Left ventricle myocardium inferior (tissue), 1 donor: Measurements from ENCODE around the gene SSR3. TPM values are rescaled to one million over a fixed set of nuclear protein-coding genes. Genes with fewer than 3 reads are reported as not detected.

Experiments used
- DNase-seq: peaks from one replicate; pipeline ENCODE4 v3.0.0-alpha.2; 2020
- H3K27ac ChIP-seq: fragments of 200-600 bp; replicated peaks from 2 replicates; pipeline ENCODE4 v1.8.0; 2021
- H3K27me3 ChIP-seq: fragments of 200-600 bp; 2 replicates; pipeline ENCODE4 v1.8.0; 2021; ENCODE audit warnings: low read depth
- H3K36me3 ChIP-seq: fragments of 200-600 bp; 2 replicates; pipeline ENCODE4 v1.8.0; 2021
- H3K4me1 ChIP-seq: fragments of 200-600 bp; 2 replicates; pipeline ENCODE4 v1.8.0; 2021
- H3K4me3 ChIP-seq: fragments of 200-600 bp; 2 replicates; pipeline ENCODE4 v1.8.0; 2021; ENCODE audit warnings: mild to moderate bottlenecking, moderate library complexity
- H3K9me3 ChIP-seq: fragments of 200-600 bp; replicated peaks from 2 replicates; pipeline ENCODE4 v1.8.0; 2021
- intact Hi-C: fragments of 100-400 bp; cut with micrococcal nuclease; formaldehyde crosslinking; loops from one replicate; pipeline ENCODE4 v1.11.0; 2022
- total RNA-seq: library from RNA; stranded (reverse); fragmentation: NEBNext Ultra II Directional; extraction: Animal tissue kit (Norgen Biotek cat#: 25700); gene quantifications from one replicate; pipeline ENCODE4 v1.2.1, GENCODE V29; 2021
- TF ChIP-seq, protein P1 (sequence below): fragments of 200-600 bp; IDR thresholded peaks from 2 replicates; pipeline ENCODE4 v1.8.0; 2021; ENCODE audit warnings: antibody characterized with exemption, mild to moderate bottlenecking, borderline replicate concordance
- donor health status: DM: no; HTN: yes; CAD: no; lungs with severe emphysema.

Gene SSR3
- total RNA-seq, 1 donor from 2014 or later: 208 TPM

DNA sequence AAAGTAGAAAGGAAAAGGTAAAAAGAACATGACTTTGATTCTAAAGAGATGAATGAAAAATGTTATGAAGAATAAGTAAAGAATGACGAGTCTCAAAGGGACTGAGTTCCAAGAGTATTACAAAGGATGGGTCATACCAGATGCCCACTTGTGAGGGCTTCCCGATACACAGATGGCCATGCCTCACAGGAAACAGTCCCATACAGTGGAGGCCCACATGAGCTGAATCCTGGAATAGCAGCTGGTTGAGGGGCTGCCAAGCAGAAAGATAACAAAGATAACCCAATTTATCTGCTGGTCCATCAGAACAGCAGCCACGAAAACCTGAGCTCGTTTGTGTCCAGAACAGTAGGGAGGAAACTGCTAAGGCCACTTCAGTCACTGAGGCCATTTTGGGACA lies 3.7 kb downstream of the SSR3 start:
- Histone ChIP-seq H3K36me3 (peaks cover 55% of the 10 kb centered on the region), H3K9me3 (no peaks in the 10 kb centered on the region), H3K27me3 (no peaks in the 10 kb centered on the region), H3K27ac (peak overlapping the region; percentile 96), H3K4me1 (peaks cover 92% of the 10 kb centered on the region), H3K4me3 (peak overlapping the region; percentile 90)
- no peak for DNase-seq
- TF ChIP-seq, protein P1, sequence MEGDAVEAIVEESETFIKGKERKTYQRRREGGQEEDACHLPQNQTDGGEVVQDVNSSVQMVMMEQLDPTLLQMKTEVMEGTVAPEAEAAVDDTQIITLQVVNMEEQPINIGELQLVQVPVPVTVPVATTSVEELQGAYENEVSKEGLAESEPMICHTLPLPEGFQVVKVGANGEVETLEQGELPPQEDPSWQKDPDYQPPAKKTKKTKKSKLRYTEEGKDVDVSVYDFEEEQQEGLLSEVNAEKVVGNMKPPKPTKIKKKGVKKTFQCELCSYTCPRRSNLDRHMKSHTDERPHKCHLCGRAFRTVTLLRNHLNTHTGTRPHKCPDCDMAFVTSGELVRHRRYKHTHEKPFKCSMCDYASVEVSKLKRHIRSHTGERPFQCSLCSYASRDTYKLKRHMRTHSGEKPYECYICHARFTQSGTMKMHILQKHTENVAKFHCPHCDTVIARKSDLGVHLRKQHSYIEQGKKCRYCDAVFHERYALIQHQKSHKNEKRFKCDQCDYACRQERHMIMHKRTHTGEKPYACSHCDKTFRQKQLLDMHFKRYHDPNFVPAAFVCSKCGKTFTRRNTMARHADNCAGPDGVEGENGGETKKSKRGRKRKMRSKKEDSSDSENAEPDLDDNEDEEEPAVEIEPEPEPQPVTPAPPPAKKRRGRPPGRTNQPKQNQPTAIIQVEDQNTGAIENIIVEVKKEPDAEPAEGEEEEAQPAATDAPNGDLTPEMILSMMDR: no peak
- intact Hi-C loops: loop anchor here (10.0 kb wide), 1 partner anchor 124 kb away; the partner anchor contains the start of gene TIPARP

DNA sequence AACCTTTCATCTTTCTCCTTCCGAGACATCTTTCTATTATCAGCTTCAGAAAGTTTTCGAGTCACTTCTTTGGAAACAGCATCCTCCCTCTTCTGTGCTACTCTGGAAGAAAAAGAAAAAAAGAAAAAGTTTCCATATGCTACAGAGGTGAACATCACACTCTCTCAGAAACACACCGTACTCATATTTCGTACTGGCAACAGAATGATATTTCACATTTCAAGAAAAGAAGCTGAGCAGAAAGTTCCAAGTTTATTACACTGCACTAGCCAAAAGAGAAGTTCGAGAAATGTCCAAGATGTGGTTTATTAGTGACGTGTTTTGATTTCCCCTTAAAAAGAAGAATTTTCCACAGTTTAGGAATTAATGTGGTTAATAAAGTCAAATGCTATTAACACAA lies 6.0 kb downstream of the SSR3 start:
- peaks cover 77% of the 10 kb centered on the region for H3K36me3 ChIP-seq
- peak overlapping the region; percentile 15 for H3K4me3 ChIP-seq
- peak overlapping the region; percentile 96 for H3K27ac ChIP-seq
- peaks cover 100% of the 10 kb centered on the region for H3K4me1 ChIP-seq
- H3K27me3 ChIP-seq: no peaks in the 10 kb centered on the region
- no peak for DNase-seq
- H3K9me3 ChIP-seq: no peaks in the 10 kb centered on the region
- TF ChIP-seq, protein P1: no peak
- intact Hi-C loops: no loop called here

DNA sequence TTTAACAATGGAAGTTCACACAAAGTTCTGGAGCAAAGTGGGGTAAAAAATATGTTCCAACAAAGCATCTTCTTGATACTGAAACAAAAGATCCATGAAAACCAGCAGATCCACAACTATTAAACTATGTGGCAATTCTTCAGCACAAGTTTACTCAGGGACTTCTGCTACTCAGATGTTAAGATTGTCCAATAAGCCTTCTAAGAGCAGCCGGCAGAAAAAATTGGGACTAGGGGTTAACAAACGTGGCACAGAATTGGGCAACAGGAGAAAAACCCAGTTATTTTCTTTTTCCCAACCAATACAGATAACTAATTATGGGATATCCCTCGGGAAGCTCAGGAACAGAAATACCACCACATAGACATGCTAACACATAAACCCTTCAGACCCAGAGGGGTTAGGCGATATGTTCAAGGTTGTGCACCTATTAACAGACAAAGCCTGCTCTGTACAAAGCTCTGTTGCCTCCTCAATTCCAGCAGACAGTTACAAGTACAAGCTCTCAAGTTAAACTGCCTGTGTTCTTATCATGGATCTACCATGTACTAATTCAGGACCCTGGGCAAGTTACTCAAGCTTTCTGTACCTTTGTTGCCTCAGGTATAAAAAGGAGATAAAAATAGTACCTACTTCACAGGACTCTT lies 6.8 kb downstream of the SSR3 start:
- TF ChIP-seq, protein P1: no peak
- H3K27me3 ChIP-seq: no peaks in the 10 kb centered on the region
- peaks cover 84% of the 10 kb centered on the region for H3K36me3 ChIP-seq
- DNase-seq: no peak
- H3K27ac ChIP-seq: peak overlapping the region; percentile 96
- no peaks in the 10 kb centered on the region for H3K9me3 ChIP-seq
- peaks cover 100% of the 10 kb centered on the region for H3K4me1 ChIP-seq
- intact Hi-C loops: no loop called here
- peak overlapping the region; percentile 15 for H3K4me3 ChIP-seq

DNA sequence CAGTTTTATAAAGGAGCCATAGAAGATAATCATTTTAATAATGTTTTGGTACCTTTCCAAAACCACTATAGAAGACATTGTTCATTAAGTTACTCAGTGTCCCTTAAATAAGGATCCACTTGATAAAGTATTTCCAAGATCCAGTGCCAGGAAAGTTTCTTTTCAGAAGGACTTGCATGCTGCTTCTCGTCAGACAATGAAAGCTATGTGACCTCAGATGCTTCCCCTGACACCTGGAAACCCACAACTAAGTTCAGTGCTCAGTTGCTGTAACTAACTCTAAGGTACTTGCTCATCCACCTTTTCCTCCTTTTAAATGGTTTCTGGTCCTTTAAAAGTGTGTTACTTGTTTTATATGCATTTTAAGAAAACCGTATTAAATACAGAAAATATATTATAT lies 7.3 kb downstream of the SSR3 start:
- H3K27ac ChIP-seq: peak overlapping the region; percentile 96
- intact Hi-C loops: no loop called here
- no peak for DNase-seq
- H3K36me3 ChIP-seq: peaks cover 83% of the 10 kb centered on the region
- H3K9me3 ChIP-seq: no peaks in the 10 kb centered on the region
- TF ChIP-seq, protein P1: no peak
- peak overlapping the region; percentile 29 for H3K4me3 ChIP-seq
- H3K27me3 ChIP-seq: no peaks in the 10 kb centered on the region
- peaks cover 100% of the 10 kb centered on the region for H3K4me1 ChIP-seq

DNA sequence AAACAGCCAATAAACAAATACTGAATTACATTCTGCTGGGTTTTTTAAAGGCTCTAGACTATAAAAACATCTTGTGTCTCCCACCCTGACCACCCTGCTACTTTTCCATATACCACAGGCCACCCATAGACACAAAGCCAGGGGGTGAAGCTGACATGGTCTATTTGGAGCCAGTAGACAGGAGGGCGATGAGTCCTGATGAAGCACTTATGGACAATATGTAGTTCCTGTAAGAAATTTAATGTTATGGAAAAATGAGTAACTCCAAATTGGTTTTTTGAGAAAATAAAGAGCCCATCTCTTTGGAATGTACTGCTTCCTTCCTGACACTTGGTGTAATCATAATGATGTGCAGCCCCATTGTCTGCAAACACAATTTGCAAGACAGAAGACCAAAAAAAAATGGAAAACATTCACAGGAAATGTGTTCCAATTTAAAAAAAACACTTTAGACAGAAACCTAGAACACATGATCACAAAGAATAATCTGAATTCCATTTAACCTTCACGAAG lies 11.8 kb downstream of the SSR3 start:
- Histone ChIP-seq H3K27ac (peak overlapping the region; percentile 96), H3K4me3 (peak overlapping the region; percentile 15), H3K36me3 (peaks cover 66% of the 10 kb centered on the region), H3K9me3 (no peaks in the 10 kb centered on the region), H3K4me1 (peaks cover 75% of the 10 kb centered on the region), H3K27me3 (no peaks in the 10 kb centered on the region)
- intact Hi-C loops: no loop called here
- TF ChIP-seq, protein P1: no peak
- no peak for DNase-seq
